C4-2B (cell line): ENCODE measurements around the gene SCYGR4.
"Not testable (repeated sequence)": the region's sequence is repeated elsewhere in the genome, so short reads cannot be mapped to it uniquely, and the experiment has no call there.

ENCODE experiments used
- H3K27ac ChIP-seq: fragments of 450-650 bp; 2 replicates; pipeline ENCODE4 v1.5.1; 2017
- ZFX ChIP-seq: fragments of 450-650 bp; IDR thresholded peaks from 2 replicates; pipeline ENCODE4 v1.6.1; 2017
- TF ChIP-seq, protein P1 (sequence below): fragments of 450-650 bp; conservative IDR thresholded peaks from 2 replicates; pipeline ENCODE4 v1.5.1; 2017; ENCODE audit warnings: mild to moderate bottlenecking

SCYGR4 gene

DNA sequence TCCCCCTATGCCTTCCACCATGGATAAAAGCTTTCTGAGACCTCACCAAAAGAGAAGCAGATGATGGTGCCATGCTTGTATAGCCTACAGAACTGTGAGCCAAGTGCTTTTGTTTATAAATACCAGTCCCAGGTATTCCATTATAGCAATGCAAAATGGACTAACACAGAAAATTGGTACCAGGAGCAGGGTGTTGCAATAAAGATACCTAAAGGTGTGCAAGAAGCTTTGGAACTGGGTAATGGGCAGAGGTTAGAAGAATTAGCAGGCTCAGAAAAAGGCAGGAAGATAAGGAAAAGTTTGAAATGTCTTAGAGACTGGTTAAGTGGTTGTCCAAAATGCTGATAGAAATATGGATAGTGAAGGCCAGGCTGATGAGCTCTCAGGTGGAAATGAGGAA lies 34.9 kb upstream of the SCYGR4 start:
- H3K27ac ChIP-seq: no peak overlapping the region
- TF ChIP-seq ZFX: no peak
- TF ChIP-seq, protein P1, sequence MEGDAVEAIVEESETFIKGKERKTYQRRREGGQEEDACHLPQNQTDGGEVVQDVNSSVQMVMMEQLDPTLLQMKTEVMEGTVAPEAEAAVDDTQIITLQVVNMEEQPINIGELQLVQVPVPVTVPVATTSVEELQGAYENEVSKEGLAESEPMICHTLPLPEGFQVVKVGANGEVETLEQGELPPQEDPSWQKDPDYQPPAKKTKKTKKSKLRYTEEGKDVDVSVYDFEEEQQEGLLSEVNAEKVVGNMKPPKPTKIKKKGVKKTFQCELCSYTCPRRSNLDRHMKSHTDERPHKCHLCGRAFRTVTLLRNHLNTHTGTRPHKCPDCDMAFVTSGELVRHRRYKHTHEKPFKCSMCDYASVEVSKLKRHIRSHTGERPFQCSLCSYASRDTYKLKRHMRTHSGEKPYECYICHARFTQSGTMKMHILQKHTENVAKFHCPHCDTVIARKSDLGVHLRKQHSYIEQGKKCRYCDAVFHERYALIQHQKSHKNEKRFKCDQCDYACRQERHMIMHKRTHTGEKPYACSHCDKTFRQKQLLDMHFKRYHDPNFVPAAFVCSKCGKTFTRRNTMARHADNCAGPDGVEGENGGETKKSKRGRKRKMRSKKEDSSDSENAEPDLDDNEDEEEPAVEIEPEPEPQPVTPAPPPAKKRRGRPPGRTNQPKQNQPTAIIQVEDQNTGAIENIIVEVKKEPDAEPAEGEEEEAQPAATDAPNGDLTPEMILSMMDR: no peak

DNA sequence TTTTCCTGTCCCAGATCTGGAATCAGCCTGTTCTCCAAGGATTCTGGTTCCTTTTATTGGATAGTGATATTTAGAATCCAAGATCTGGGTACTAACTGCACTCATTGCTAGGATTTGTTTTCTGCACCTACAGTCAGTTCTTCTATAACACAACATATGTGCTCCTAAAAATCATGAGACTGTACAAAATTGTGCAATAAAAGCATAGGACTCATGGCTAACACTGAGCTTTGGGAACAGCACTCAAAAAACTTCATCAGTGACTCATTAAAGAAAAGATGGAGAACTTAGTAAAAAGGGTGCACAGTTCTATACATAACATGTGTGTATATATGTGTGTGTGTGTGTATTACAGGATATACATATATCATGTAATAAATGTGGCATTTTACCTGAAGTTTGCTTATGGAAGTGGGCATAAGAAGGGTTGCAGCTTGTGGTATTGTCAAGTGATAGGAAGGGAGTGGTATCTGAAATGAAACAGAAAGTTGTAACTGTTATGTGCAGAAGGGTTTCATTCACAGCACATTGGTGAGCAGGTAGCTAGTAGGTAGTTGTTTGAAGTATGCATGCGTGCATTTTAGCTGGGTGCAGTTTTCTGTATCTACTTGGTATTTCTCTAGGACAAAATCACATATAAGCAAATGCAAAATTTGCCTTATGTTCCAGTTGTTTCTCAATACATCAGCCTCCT lies 24.5 kb upstream of the SCYGR4 start:
- H3K27ac ChIP-seq: no peak overlapping the region
- TF ChIP-seq ZFX: no peak
- TF ChIP-seq, protein P1: no peak

- no peak overlapping the region for H3K27ac ChIP-seq
- no peak for TF ChIP-seq ZFX
- TF ChIP-seq, protein P1: no peak
Measured at GRCh38 chr2:227595797-227596196, 21.5 kb upstream of the SCYGR4 start.

- TF ChIP-seq, protein P1: no peak
- TF ChIP-seq ZFX: no peak
- H3K27ac ChIP-seq: no peak overlapping the region
Measured at GRCh38 chr2:227597036-227597435, 20.3 kb upstream of the SCYGR4 start.

- H3K27ac ChIP-seq: no peak overlapping the region
- TF ChIP-seq, protein P1: no peak
- no peak for TF ChIP-seq ZFX
Measured at GRCh38 chr2:227597998-227598397, 19.3 kb upstream of the SCYGR4 start.

DNA sequence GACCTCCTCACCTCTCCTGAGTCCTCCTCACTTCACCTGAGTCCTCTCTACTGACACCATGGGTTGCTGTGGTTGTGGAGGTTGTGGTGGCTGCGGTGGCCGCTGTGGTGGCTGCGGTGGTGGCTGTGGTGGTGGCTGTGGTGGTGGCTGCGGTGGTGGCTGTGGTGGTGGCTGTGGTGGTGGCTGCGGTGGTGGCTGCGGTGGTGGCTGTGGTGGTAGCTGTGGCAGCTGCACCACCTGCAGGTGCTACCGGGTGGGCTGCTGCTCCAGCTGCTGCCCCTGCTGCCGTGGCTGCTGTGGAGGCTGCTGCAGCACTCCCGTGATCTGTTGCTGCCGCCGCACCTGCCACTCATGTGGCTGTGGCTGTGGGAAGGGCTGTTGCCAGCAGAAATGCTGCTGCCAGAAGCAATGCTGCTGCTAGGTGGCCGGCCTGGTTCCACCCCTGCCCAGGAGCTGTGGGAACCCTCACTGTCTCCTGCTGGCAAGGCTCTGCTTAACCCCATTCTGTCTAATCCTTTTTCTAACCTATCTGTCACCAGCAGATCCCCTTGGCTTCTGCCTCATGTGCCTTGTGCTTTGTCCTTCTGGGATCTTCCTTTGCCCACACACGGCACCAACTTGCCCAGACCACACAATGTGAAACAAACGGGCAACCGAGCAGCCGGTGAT lies 18.3 kb upstream of the SCYGR4 start, which contains the start of gene SCYGR2:
TSS of gene SCYGR2 (plus strand) at position 59 of the 669 bp plus-strand sequence. CDS start at position 59, 0 bp downstream.
- not testable (repeated sequence) for H3K27ac ChIP-seq

DNA sequence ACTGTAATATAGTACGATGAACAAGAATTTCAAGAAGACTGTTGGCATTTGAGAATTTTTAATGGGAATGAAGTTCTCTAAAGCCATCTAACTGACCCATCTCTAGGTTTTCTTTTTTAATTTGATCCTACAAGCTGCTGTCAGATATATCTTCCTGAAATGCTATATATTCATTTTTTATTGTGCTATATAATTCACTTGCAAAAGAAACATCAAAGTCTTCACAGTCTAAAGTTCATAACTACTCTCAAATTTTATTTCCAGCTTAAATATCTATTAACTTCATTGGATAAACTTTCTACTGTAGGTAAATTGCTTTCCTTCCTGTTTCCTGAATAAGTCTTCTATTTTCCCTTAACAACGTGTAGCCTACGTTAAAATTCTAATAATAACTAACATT lies 14.9 kb upstream of the SCYGR4 start:
- TF ChIP-seq ZFX: no peak
- TF ChIP-seq, protein P1: no peak
- H3K27ac ChIP-seq: no peak overlapping the region; the same call in 1 of the 2 replicates

DNA sequence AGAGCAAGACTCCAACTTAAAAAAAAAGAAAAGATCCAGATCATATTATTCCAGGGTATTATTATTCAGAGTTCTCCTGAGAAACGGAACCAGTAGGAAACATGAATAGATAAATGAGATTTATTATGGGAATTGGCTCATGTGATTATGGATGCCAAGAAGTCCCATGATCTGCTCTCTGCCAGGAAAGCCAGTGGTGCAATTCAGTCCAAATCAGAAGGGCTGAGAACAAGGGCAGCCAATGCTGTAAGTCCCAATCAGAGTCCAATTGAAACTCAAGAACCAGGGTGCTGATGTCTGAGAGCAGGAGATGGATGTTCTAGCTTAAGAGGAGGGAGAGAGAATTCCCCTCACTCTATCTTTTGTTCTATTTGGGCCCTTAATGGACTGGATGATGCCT lies 10.8 kb upstream of the SCYGR4 start:
- TF ChIP-seq ZFX: no peak
- TF ChIP-seq, protein P1: no peak
- no peak overlapping the region for H3K27ac ChIP-seq
